ENCODE data around the gene CYTH2. TPM values are rescaled to one million over a fixed set of nuclear protein-coding genes. Genes with fewer than 3 reads are reported as not detected.

Gene CYTH2
- total and polyA plus RNA-seq, 8 donors = 25.4 to 54.2 (median 31.5) TPM

DNA sequence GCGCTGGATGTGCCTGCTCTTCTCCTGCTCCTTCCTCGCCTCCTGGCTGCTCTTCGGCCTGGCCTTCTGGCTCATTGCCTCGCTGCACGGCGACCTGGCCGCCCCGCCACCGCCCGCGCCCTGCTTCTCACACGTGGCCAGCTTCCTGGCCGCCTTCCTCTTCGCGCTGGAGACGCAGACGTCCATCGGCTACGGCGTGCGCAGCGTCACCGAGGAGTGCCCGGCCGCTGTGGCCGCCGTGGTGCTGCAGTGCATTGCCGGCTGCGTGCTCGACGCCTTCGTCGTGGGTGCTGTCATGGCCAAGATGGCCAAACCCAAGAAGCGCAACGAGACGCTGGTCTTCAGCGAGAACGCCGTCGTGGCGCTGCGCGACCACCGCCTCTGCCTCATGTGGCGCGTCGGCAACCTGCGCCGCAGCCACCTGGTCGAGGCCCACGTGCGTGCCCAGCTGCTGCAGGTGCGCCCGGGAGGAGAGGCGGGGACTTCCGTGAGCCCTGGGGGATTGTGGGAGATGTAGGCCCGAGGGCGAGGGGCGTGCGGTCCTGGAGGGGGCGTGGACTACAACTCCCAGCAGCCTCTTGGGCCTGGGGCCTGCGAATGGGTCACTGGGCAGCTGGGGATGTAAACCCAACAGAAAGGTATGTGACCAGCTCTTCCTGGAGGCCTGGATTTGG is 7.0 kb upstream of the CYTH2 start:
- peak in 2 of 6 donors; percentile 34 to 61 for DNase-seq
- no peak for ATAC-seq
- Histone ChIP-seq H3K4me3 (no peak overlapping the region), H3K27ac (no peak overlapping the region), H3K27me3 (no peaks in the 10 kb centered on the region), H3K36me3 (no peaks in the 10 kb centered on the region), H3K9me3 (no peaks in the 10 kb centered on the region), H3K4me1 (no peaks in the 10 kb centered on the region)
- intact Hi-C loops (cut with DNase I) = no loop called here
- FAIRE-seq = no peak
- 87% methylated on average over 60 to 62 of the region's 62 CpGs for WGBS, 2 donors
- TF ChIP-seq, protein P1, sequence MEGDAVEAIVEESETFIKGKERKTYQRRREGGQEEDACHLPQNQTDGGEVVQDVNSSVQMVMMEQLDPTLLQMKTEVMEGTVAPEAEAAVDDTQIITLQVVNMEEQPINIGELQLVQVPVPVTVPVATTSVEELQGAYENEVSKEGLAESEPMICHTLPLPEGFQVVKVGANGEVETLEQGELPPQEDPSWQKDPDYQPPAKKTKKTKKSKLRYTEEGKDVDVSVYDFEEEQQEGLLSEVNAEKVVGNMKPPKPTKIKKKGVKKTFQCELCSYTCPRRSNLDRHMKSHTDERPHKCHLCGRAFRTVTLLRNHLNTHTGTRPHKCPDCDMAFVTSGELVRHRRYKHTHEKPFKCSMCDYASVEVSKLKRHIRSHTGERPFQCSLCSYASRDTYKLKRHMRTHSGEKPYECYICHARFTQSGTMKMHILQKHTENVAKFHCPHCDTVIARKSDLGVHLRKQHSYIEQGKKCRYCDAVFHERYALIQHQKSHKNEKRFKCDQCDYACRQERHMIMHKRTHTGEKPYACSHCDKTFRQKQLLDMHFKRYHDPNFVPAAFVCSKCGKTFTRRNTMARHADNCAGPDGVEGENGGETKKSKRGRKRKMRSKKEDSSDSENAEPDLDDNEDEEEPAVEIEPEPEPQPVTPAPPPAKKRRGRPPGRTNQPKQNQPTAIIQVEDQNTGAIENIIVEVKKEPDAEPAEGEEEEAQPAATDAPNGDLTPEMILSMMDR (IDR thresholded peaks at IDR 0.05) = no peak

DNA sequence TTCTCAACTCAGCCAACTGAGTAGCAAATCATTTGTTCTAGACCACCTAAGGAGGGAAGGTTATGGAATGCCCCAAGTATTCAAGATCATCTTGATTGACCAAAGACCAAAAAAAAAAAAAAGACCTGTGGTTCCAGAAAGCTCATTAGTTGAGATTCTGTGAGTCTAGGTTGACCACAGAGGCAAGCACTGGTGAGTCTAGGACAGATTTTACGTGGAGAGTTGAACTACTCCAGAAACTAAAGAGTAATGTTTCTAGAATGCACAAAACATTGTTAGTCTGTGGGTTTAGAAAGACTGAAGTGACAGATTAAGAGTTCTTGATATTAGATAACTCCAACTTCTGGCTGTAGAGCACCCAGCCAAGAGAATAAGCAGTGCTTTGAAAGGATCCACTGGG is 4.0 kb upstream of the CYTH2 start:
- no peak for FAIRE-seq
- H3K36me3 ChIP-seq = peaks cover 0 to under 1% (median 0%) of the 10 kb centered on the region in 3 donors
- no peaks in the 10 kb centered on the region for H3K9me3 ChIP-seq
- ATAC-seq = no peak
- H3K4me1 ChIP-seq = peaks cover 0 to 2% (median 2%) of the 10 kb centered on the region in 3 donors
- H3K4me3 ChIP-seq = no peak overlapping the region
- TF ChIP-seq, protein P1 (IDR thresholded peaks at IDR 0.05) = no peak
- H3K27ac ChIP-seq = no peak overlapping the region
- no peak for DNase-seq
- H3K27me3 ChIP-seq = no peaks in the 10 kb centered on the region
- intact Hi-C loops (cut with DNase I) = no loop called here
- WGBS, 2 donors = 85 to 97% methylated on average over 1 of the region's 1 CpG

DNA sequence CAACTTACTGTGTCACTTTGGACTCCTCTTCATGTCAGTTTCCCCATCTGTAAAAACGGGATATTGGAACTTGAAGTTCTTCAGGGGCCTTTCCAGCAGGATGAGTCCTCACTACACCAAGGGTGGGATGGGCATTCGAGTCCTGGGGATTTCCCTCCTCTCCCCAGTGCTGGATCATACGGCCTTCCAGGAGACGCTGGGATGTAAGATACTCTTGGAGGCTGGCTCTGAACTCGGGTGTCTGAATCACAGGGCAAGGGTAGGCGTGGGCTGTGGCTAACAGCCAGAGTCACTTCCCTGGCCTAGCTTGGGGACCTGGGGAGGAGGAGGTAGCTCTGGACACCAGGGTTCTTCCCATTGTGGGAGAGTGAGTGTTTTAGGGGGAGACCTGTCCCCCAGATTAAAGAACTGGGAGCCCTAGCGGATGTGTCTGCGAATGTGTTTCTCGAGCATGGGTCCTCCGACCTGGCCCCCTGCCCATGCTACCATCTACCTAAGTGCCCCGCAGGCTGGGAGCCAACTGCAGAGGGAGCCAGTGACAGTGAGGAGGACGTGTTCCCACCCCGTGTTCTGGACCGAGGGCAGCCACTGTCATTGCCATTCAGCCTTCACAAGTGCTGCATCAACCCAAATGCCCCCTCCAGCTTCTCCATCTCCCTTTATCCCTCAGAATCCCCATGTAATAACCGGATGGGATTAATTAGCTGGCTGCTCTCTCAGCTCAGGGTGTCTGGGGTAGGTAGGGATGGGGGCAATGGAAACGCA is 2.4 kb upstream of the CYTH2 start:
- 49 to 59% methylated on average over 16 of the region's 16 CpGs for WGBS, 2 donors
- H3K4me1 ChIP-seq = peaks cover 0 to 6% (median 6%) of the 10 kb centered on the region in 3 donors
- no peak overlapping the region for H3K27ac ChIP-seq
- DNase-seq = peak in 3 of 6 donors; percentile 53 to 55 (median 54)
- intact Hi-C loops (cut with DNase I) = no loop called here
- TF ChIP-seq, protein P1 (IDR thresholded peaks at IDR 0.05) = no peak
- peaks cover 0 to 10% (median 8%) of the 10 kb centered on the region in 3 donors for H3K36me3 ChIP-seq
- H3K27me3 ChIP-seq = no peaks in the 10 kb centered on the region
- ATAC-seq = no peak
- H3K4me3 ChIP-seq = no peak overlapping the region
- no peaks in the 10 kb centered on the region for H3K9me3 ChIP-seq
- FAIRE-seq = no peak

DNA sequence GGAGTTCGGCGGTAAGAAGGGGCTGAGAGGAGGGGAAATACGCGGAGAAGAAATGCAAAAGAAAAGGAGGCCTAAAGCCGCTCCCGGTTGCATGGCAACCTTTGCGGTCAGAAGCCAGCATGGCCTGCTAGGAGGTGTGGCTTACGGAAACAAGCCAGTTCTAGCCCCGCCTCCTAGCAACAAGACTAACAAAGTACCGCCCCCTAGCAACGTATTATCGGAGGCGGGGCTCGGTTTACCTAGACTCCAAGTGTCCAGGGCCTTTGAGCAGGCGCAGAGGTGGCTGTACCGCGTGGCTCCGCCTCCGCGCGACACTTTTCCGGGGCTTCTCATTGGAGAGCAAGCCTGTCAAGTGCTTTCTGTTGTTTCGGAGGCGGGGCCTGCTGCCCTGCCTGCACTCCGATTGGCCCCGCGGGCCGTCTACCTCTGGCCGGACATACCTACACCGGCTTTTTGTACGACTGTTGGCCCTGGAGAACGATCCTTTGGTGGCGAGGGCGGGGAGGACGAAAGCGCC is 339 bp upstream of the CYTH2 start:
- FAIRE-seq (peak; percentile 99), ATAC-seq (peak; percentile 89 to 95 (median 92)), DNase-seq (peak; percentile 95 to 100 (median 100))
- peak overlapping the region; percentile 81 to 98 (median 86) for H3K4me3 ChIP-seq
- H3K27ac ChIP-seq = peak overlapping the region; percentile 89 to 96 (median 92)
- H3K36me3 ChIP-seq = peaks cover 3 to 29% (median 16%) of the 10 kb centered on the region in 3 donors
- H3K27me3 ChIP-seq = no peaks in the 10 kb centered on the region
- H3K4me1 ChIP-seq = peaks cover 0 to 6% (median 6%) of the 10 kb centered on the region in 3 donors
- TF ChIP-seq, protein P1 (IDR thresholded peaks at IDR 0.05) = no peak
- 0% methylated on average over 36 of the region's 36 CpGs for WGBS, 2 donors
- intact Hi-C loops (cut with DNase I) = no loop called here
- no peaks in the 10 kb centered on the region for H3K9me3 ChIP-seq
